ENCODE data around the gene LRFN5. TPM values are rescaled to one million over a fixed set of nuclear protein-coding genes. Genes with fewer than 3 reads are reported as not detected.

Gene LRFN5
- total and polyA plus RNA-seq, 2 experiments from 2014 or later, result 1.8 to 8.8 TPM

- Histone ChIP-seq H3K27ac (peak overlapping the region; percentile 16), H3K79me2 (no peaks in the 10 kb centered on the region), H3K4me2 (no peak overlapping the region), H3K4me3 (no peak overlapping the region), H3K36me3 (replicated peaks; ENCODE audit: insufficient read depth, low read depth) (no peaks in the 10 kb centered on the region), H3K4me1 (ENCODE audit: insufficient read depth) (no peaks in the 10 kb centered on the region), H2AFZ (no peak overlapping the region), H4K20me1 (ENCODE audit: insufficient read depth, poor library complexity, severe bottlenecking) (no peaks in the 10 kb centered on the region), H3K9me2 (replicated peaks; ENCODE audit: insufficient read depth) (no peaks in the 10 kb centered on the region), H3K9me3 (ENCODE audit: low read depth) (no peaks in the 10 kb centered on the region), H3K27me3 (no peaks in the 10 kb centered on the region)
- peak; percentile 22 for DNase-seq (ENCODE audit: low spot score)
- WGBS (ENCODE audit: low lambda C conversion rate, missing lambda C conversion rate), result 47% methylated on average over 2 of the region's 2 CpGs
- no peak for TF ChIP-seq EZH2phosphoT487 (IDR thresholded peaks at IDR 0.05; ENCODE audit: low read depth, severe bottlenecking, unreplicated experiment)
- TF ChIP-seq CTCF (IDR thresholded peaks at IDR 0.05; ENCODE audit: poor library complexity), result no peak
- TF ChIP-seq EZH2 (IDR thresholded peaks at IDR 0.05; ENCODE audit: borderline replicate concordance), result no peak
These were observed 224.2 kb downstream of the LRFN5 start for GRCh38 chr14:41830714-41831406.

GRCh38 chr14:41839661-41840060 lies 233.0 kb downstream of the LRFN5 start:
- H4K20me1 ChIP-seq (ENCODE audit: insufficient read depth, poor library complexity, severe bottlenecking), result no peaks in the 10 kb centered on the region
- H3K4me3 ChIP-seq, result no peak overlapping the region
- no peaks in the 10 kb centered on the region for H3K79me2 ChIP-seq
- 94% methylated on average over 2 of the region's 2 CpGs for WGBS (ENCODE audit: low lambda C conversion rate, missing lambda C conversion rate)
- DNase-seq (ENCODE audit: low spot score), result no peak
- no peak for TF ChIP-seq EZH2 (IDR thresholded peaks at IDR 0.05; ENCODE audit: borderline replicate concordance)
- no peak for TF ChIP-seq EZH2phosphoT487 (IDR thresholded peaks at IDR 0.05; ENCODE audit: low read depth, severe bottlenecking, unreplicated experiment)
- TF ChIP-seq CTCF (IDR thresholded peaks at IDR 0.05; ENCODE audit: poor library complexity), result no peak
- H3K27me3 ChIP-seq, result no peaks in the 10 kb centered on the region
- no peak overlapping the region for H3K4me2 ChIP-seq
- H2AFZ ChIP-seq, result no peak overlapping the region
- H3K36me3 ChIP-seq (replicated peaks; ENCODE audit: insufficient read depth, low read depth), result no peaks in the 10 kb centered on the region
- H3K9me3 ChIP-seq (ENCODE audit: low read depth), result no peaks in the 10 kb centered on the region
- no peak overlapping the region for H3K27ac ChIP-seq
- no peaks in the 10 kb centered on the region for H3K9me2 ChIP-seq (replicated peaks; ENCODE audit: insufficient read depth)
- no peaks in the 10 kb centered on the region for H3K4me1 ChIP-seq (ENCODE audit: insufficient read depth)

GRCh38 chr14:41859336-41859735 lies 252.7 kb downstream of the LRFN5 start:
- Histone ChIP-seq H3K27ac (no peak overlapping the region), H3K79me2 (no peaks in the 10 kb centered on the region), H3K4me2 (no peak overlapping the region), H3K4me3 (no peak overlapping the region), H3K36me3 (replicated peaks; ENCODE audit: insufficient read depth, low read depth) (no peaks in the 10 kb centered on the region), H4K20me1 (ENCODE audit: insufficient read depth, poor library complexity, severe bottlenecking) (no peaks in the 10 kb centered on the region), H2AFZ (no peak overlapping the region), H3K27me3 (no peaks in the 10 kb centered on the region), H3K9me3 (ENCODE audit: low read depth) (no peaks in the 10 kb centered on the region), H3K4me1 (ENCODE audit: insufficient read depth) (no peaks in the 10 kb centered on the region), H3K9me2 (replicated peaks; ENCODE audit: insufficient read depth) (no peaks in the 10 kb centered on the region)
- TF ChIP-seq EZH2phosphoT487 (IDR thresholded peaks at IDR 0.05; ENCODE audit: low read depth, severe bottlenecking, unreplicated experiment), result no peak
- WGBS (ENCODE audit: low lambda C conversion rate, missing lambda C conversion rate), result 79% methylated on average over 2 of the region's 2 CpGs
- no peak for DNase-seq (ENCODE audit: low spot score)

- no peaks in the 10 kb centered on the region for H3K9me2 ChIP-seq (replicated peaks; ENCODE audit: insufficient read depth)
These were observed 253.9 kb downstream of the LRFN5 start for GRCh38 chr14:41860586-41860985.

More at GRCh38 chr14:41860586-41860985, 253.9 kb downstream of the LRFN5 start:
- no peaks in the 10 kb centered on the region for H3K9me3 ChIP-seq (ENCODE audit: low read depth)
- no peak for DNase-seq (ENCODE audit: low spot score)
- H3K27ac ChIP-seq, result no peak overlapping the region
- no peak overlapping the region for H3K4me3 ChIP-seq
- no peaks in the 10 kb centered on the region for H3K4me1 ChIP-seq (ENCODE audit: insufficient read depth)
- H3K36me3 ChIP-seq (replicated peaks; ENCODE audit: insufficient read depth, low read depth), result no peaks in the 10 kb centered on the region
- TF ChIP-seq EZH2 (IDR thresholded peaks at IDR 0.05; ENCODE audit: borderline replicate concordance) (no peak), EZH2phosphoT487 (IDR thresholded peaks at IDR 0.05; ENCODE audit: low read depth, severe bottlenecking, unreplicated experiment) (no peak), CTCF (IDR thresholded peaks at IDR 0.05; ENCODE audit: poor library complexity) (no peak)
- H3K27me3 ChIP-seq, result no peaks in the 10 kb centered on the region
- 63% methylated on average over 1 of the region's 1 CpG for WGBS (ENCODE audit: low lambda C conversion rate, missing lambda C conversion rate)
- H3K4me2 ChIP-seq, result no peak overlapping the region
- H2AFZ ChIP-seq, result no peak overlapping the region
- no peaks in the 10 kb centered on the region for H4K20me1 ChIP-seq (ENCODE audit: insufficient read depth, poor library complexity, severe bottlenecking)
- no peaks in the 10 kb centered on the region for H3K79me2 ChIP-seq

All from hepatocyte (in vitro differentiated cells).